SU-DHL-6 (cell line): ENCODE measurements around the gene NFATC3.

ENCODE experiments used
- EZH2phosphoT487 ChIP-seq: fragments of 200-600 bp; sonication (generic), shearing (Covaris generic); conservative IDR thresholded peaks from 2 replicates; pipeline ENCODE4 v1.6.1; 2018; ENCODE audit warnings: mild to moderate bottlenecking, antibody characterized with exemption, low read length, moderate library complexity, mixed read lengths
- TF ChIP-seq, protein P1 (sequence below): fragments of 200-600 bp; sonication (generic); IDR thresholded peaks from one replicate; pipeline ENCODE4 v1.5.1; 2017; ENCODE audit warnings: antibody characterized with exemption, mild to moderate bottlenecking, low read length, moderate library complexity; ENCODE audit not compliant: insufficient read depth, poor library complexity, severe bottlenecking

DNA sequence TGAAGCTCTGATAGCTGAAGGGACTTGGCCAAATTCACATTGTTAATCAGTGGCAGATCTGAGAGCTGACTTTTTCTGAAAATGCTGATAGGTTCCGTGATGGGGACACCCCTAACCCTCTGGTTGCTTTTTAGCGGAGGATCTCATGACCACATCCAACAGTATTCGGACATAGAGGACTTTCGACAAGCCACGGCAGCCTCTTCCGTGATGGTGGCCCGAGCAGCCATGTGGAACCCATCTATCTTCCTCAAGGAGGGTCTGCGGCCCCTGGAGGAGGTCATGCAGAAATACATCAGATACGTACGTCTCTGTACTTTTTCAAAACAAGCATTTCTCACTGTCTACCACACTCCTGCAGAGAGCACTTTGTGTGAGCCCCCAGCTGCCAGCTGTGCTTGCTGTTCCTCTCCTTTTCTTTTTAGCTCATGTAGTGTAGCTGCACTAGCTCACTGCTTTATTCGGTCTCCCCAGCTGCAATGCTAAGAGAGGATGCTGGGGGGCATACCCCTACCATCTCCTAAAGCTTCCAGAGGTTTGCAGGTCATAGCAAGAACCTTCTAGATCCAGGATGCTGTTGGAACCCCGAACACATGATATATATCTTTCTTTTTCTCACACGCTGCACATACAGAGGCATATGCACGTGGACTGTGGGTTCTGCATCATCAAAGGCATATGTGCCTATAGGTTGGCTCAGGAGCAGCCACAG is 14.2 kb upstream of the NFATC3 start:
- TF ChIP-seq, protein P1, sequence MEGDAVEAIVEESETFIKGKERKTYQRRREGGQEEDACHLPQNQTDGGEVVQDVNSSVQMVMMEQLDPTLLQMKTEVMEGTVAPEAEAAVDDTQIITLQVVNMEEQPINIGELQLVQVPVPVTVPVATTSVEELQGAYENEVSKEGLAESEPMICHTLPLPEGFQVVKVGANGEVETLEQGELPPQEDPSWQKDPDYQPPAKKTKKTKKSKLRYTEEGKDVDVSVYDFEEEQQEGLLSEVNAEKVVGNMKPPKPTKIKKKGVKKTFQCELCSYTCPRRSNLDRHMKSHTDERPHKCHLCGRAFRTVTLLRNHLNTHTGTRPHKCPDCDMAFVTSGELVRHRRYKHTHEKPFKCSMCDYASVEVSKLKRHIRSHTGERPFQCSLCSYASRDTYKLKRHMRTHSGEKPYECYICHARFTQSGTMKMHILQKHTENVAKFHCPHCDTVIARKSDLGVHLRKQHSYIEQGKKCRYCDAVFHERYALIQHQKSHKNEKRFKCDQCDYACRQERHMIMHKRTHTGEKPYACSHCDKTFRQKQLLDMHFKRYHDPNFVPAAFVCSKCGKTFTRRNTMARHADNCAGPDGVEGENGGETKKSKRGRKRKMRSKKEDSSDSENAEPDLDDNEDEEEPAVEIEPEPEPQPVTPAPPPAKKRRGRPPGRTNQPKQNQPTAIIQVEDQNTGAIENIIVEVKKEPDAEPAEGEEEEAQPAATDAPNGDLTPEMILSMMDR: no peak
- TF ChIP-seq EZH2phosphoT487: no peak
